22Rv1 (cell line): ENCODE data around the gene PNPLA8.

ENCODE experiments used
- CTCF ChIP-seq: fragments of 450-650 bp; IDR thresholded peaks from 2 replicates; pipeline ENCODE4 v1.5.1; 2017; ENCODE audit warnings: mild to moderate bottlenecking
- ZFX ChIP-seq: fragments of 450-650 bp; IDR thresholded peaks from 2 replicates; pipeline ENCODE4 v1.6.1; 2017; ENCODE audit warnings: antibody characterized with exemption, borderline replicate concordance

GRCh38 chr7:108568801-108569380, 43.0 kb upstream of the PNPLA8 start:
- TF ChIP-seq CTCF (no peak), ZFX (no peak)
